ENCODE results near the gene ADRA2C. TPM values are rescaled to one million over a fixed set of nuclear protein-coding genes. Genes with fewer than 3 reads are reported as not detected.

ADRA2C gene
- total and polyA plus RNA-seq, 12 donors, result 2.8 to 8.8 (median 5.5) TPM

DNA sequence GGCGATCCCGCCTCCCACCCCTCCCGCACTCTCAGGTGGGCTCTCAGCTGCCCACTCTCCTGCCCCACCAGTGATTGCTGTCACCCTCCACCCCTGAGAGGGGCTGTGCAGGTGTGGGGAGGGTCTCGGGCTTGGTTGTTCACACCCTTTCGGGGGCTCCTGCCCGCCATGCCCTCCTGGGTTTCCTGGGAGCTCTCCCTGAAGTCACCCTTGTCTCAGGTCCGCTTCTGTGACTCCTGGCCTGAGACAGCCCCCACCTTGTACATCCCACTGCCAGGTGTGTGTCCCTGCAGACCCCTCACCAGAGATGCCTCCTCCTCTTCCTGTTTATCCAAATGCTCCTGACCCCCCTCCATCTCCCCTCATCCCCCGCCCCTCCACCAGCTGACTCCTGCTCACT lies 37.8 kb downstream of the ADRA2C start:
- TF ChIP-seq, protein P1, sequence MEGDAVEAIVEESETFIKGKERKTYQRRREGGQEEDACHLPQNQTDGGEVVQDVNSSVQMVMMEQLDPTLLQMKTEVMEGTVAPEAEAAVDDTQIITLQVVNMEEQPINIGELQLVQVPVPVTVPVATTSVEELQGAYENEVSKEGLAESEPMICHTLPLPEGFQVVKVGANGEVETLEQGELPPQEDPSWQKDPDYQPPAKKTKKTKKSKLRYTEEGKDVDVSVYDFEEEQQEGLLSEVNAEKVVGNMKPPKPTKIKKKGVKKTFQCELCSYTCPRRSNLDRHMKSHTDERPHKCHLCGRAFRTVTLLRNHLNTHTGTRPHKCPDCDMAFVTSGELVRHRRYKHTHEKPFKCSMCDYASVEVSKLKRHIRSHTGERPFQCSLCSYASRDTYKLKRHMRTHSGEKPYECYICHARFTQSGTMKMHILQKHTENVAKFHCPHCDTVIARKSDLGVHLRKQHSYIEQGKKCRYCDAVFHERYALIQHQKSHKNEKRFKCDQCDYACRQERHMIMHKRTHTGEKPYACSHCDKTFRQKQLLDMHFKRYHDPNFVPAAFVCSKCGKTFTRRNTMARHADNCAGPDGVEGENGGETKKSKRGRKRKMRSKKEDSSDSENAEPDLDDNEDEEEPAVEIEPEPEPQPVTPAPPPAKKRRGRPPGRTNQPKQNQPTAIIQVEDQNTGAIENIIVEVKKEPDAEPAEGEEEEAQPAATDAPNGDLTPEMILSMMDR (IDR thresholded peaks at IDR 0.05), result no peak
- no peak overlapping the region for H3K4me3 ChIP-seq
- no peak overlapping the region for H3K27ac ChIP-seq
- DNase-seq (no peak), ATAC-seq (no peak)
- no peaks in the 10 kb centered on the region for H3K9me3 ChIP-seq
- H3K27me3 ChIP-seq, result peaks cover 0 to 67% (median 62%) of the 10 kb centered on the region in 7 donors
- no peaks in the 10 kb centered on the region for H3K4me1 ChIP-seq
- no peaks in the 10 kb centered on the region for H3K36me3 ChIP-seq
- intact Hi-C loops (cut with DNase I), result no loop called here
- 86 to 87% methylated on average over 8 of the region's 8 CpGs for WGBS, 2 donors

DNA sequence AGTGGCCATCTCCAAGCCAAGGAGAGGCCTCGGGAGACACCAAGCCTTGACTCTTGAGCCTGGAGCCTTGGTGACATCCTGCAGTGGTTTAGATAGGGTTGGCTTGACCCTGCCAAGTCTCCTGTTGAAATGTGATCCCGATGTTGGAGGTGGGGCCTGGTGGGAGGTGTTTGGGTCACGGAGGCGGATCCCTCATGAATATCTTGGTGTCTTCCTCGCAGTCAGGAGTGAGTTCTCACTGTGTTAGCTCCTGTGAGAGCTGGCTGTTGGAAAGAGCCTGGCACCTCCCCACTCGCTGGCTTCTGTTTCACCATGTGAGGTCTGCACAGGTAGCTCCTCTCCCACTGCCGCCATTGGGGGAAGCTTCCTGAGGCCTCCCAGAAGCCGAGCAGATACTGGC lies 38.8 kb downstream of the ADRA2C start:
- Histone ChIP-seq H3K9me3 (no peaks in the 10 kb centered on the region), H3K36me3 (no peaks in the 10 kb centered on the region), H3K27ac (no peak overlapping the region), H3K27me3 (peaks cover 0 to 78% (median 70%) of the 10 kb centered on the region in 7 donors), H3K4me3 (no peak overlapping the region), H3K4me1 (no peaks in the 10 kb centered on the region)
- no peak for ATAC-seq
- WGBS, 2 donors, result 82 to 83% methylated on average over 8 of the region's 8 CpGs
- TF ChIP-seq, protein P1 (IDR thresholded peaks at IDR 0.05), result no peak
- no peak for DNase-seq
- intact Hi-C loops (cut with DNase I), result no loop called here

DNA sequence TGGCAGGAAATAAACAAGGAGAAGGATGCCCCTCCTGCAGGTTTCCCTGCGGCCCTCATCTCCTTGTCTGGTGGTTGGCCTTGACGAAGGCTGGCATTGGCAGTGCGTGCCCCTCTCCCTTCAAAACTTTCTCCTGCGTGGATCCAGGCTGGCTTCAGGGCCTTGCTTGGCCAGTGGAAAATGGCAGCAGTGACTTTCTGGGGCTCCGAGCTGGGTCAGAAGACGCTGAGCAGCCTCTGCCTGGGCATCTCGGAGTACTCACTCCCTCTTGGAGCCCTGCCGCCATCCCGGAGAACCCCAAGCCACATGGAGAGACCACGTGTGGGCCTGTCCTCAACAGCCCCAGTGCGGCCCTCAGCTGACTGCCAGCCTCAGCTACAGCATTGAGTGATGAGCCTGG lies 39.5 kb downstream of the ADRA2C start:
- no peak overlapping the region for H3K27ac ChIP-seq
- no peaks in the 10 kb centered on the region for H3K9me3 ChIP-seq
- ATAC-seq, result no peak
- TF ChIP-seq, protein P1 (IDR thresholded peaks at IDR 0.05), result no peak
- 93 to 95% methylated on average over 11 of the region's 11 CpGs for WGBS, 2 donors
- peaks cover 0 to 81% (median 65%) of the 10 kb centered on the region in 7 donors for H3K27me3 ChIP-seq
- DNase-seq, result no peak
- no peaks in the 10 kb centered on the region for H3K36me3 ChIP-seq
- intact Hi-C loops (cut with DNase I), result no loop called here
- H3K4me1 ChIP-seq, result no peaks in the 10 kb centered on the region
- no peak overlapping the region for H3K4me3 ChIP-seq

DNA sequence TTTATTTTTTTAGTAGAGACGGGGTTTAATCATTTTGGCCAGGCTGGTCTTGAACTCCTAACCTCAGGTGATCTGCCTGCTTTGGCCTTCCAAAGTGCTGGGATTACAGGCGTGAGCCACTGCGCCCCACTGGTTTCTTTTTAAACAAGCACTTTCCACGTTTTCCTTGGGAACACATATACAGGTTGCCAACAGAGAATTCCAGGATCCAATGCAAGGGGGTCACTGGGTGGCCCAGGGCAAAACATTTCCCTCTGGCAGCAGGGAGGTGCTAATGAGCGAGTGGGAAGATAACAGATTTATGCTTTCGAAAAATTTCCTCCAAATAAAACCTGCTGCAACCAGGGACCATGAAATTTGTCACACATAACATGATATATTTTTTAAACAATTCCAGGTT lies 41.1 kb downstream of the ADRA2C start:
- 34 to 35% methylated on average over 6 of the region's 6 CpGs for WGBS, 2 donors
- Histone ChIP-seq H3K27ac (no peak overlapping the region), H3K36me3 (no peaks in the 10 kb centered on the region), H3K4me1 (no peaks in the 10 kb centered on the region), H3K9me3 (no peaks in the 10 kb centered on the region), H3K27me3 (peaks cover 0 to 75% (median 63%) of the 10 kb centered on the region in 7 donors), H3K4me3 (no peak overlapping the region)
- intact Hi-C loops (cut with DNase I), result no loop called here
- no peak for DNase-seq
- TF ChIP-seq, protein P1 (IDR thresholded peaks at IDR 0.05), result no peak
- no peak for ATAC-seq
